ENCODE data around the gene NHSL2. TPM values are rescaled to one million over a fixed set of nuclear protein-coding genes. Genes with fewer than 3 reads are reported as not detected.
"Not testable (repeated sequence)": the region's sequence is repeated elsewhere in the genome, so short reads cannot be mapped to it uniquely, and the experiment has no call there.

NHSL2 gene
- total RNA-seq, 2 experiments from 2014 or later, result not detected

- Histone ChIP-seq H3K4me3 (ENCODE audit: low read depth, low read length, poor library complexity, severe bottlenecking) (no peak overlapping the region), H3K9me2 (ENCODE audit: insufficient read depth, low read length) (no peaks in the 10 kb centered on the region), H3K36me3 (ENCODE audit: insufficient read depth, low read length) (no peaks in the 10 kb centered on the region), H3K27ac (ENCODE audit: low read depth, low read length, poor library complexity, severe bottlenecking) (no peak overlapping the region), H3K4me1 (ENCODE audit: insufficient read depth, low read length, poor library complexity, severe bottlenecking) (no peaks in the 10 kb centered on the region), H3K79me2 (ENCODE audit: insufficient read depth, low read depth, low read length) (no peaks in the 10 kb centered on the region), H3K4me2 (ENCODE audit: low read length) (no peak overlapping the region), H3K9me3 (ENCODE audit: low read length) (no peaks in the 10 kb centered on the region), H4K20me1 (ENCODE audit: insufficient read depth, low read length) (no peaks in the 10 kb centered on the region), H2AFZ (ENCODE audit: low read length) (no peak overlapping the region)
- DNase-seq (ENCODE audit: low spot score), result no peak
- ChIA-PET POLR2A (no interaction called here), CTCF (ENCODE audit: unreplicated experiment) (no interaction called here)
- intact Hi-C loops (cut with micrococcal nuclease; ENCODE audit: unreplicated experiment), result no loop called here
- TF ChIP-seq CTCF (conservative IDR thresholded peaks at IDR 0.05; ENCODE audit: low read length) (no peak), EZH2phosphoT487 (IDR thresholded peaks at IDR 0.05; ENCODE audit: borderline replicate concordance, low read depth, low read length) (no peak)
- BruUV-seq (replicated peaks), result no TSS peak
Observed at GRCh38 chrX:71872542-71873458, 37.8 kb upstream of the NHSL2 start.

GRCh38 chrX:71873459-71873833, 37.2 kb upstream of the NHSL2 start:
- Histone ChIP-seq H3K27ac (ENCODE audit: low read depth, low read length, poor library complexity, severe bottlenecking) (no peak overlapping the region), H3K4me2 (ENCODE audit: low read length) (no peak overlapping the region), H3K79me2 (ENCODE audit: insufficient read depth, low read depth, low read length) (no peaks in the 10 kb centered on the region), H2AFZ (ENCODE audit: low read length) (no peak overlapping the region), H3K9me3 (ENCODE audit: low read length) (no peaks in the 10 kb centered on the region), H4K20me1 (ENCODE audit: insufficient read depth, low read length) (no peaks in the 10 kb centered on the region), H3K4me3 (ENCODE audit: low read depth, low read length, poor library complexity, severe bottlenecking) (no peak overlapping the region), H3K36me3 (ENCODE audit: insufficient read depth, low read length) (no peaks in the 10 kb centered on the region), H3K9me2 (ENCODE audit: insufficient read depth, low read length) (no peaks in the 10 kb centered on the region), H3K4me1 (ENCODE audit: insufficient read depth, low read length, poor library complexity, severe bottlenecking) (no peaks in the 10 kb centered on the region)
- intact Hi-C loops (cut with micrococcal nuclease; ENCODE audit: unreplicated experiment), result no loop called here
- no peak for TF ChIP-seq EZH2phosphoT487 (IDR thresholded peaks at IDR 0.05; ENCODE audit: borderline replicate concordance, low read depth, low read length)
- TF ChIP-seq CTCF (conservative IDR thresholded peaks at IDR 0.05; ENCODE audit: low read length), result no peak
- POLR2A ChIA-PET, result no interaction called here
- no peak for DNase-seq (ENCODE audit: low spot score)
- CTCF ChIA-PET (ENCODE audit: unreplicated experiment), result no interaction called here
- BruUV-seq (replicated peaks), result no TSS peak

- DNase-seq (ENCODE audit: low spot score); H3K4me3 ChIP-seq (ENCODE audit: low read depth, low read length, poor library complexity, severe bottlenecking); intact Hi-C loops (cut with micrococcal nuclease; ENCODE audit: unreplicated experiment); H3K4me1 ChIP-seq (ENCODE audit: insufficient read depth, low read length, poor library complexity, severe bottlenecking); H3K27ac ChIP-seq (ENCODE audit: low read depth, low read length, poor library complexity, severe bottlenecking); H3K9me3 ChIP-seq (ENCODE audit: low read length); H3K79me2 ChIP-seq (ENCODE audit: insufficient read depth, low read depth, low read length); POLR2A ChIA-PET; H3K4me2 ChIP-seq (ENCODE audit: low read length); H3K36me3 ChIP-seq (ENCODE audit: insufficient read depth, low read length); H2AFZ ChIP-seq (ENCODE audit: low read length); CTCF ChIA-PET (ENCODE audit: unreplicated experiment); H3K9me2 ChIP-seq (ENCODE audit: insufficient read depth, low read length); BruUV-seq (replicated peaks); H4K20me1 ChIP-seq (ENCODE audit: insufficient read depth, low read length): not testable (repeated sequence)
Observed at GRCh38 chrX:71876841-71877240, 33.8 kb upstream of the NHSL2 start.
